ENCODE measurements around the gene KBTBD4. TPM values are rescaled to one million over a fixed set of nuclear protein-coding genes. Genes with fewer than 3 reads are reported as not detected.
A peak's percentile ranks its signal among the peaks of the same experiment; 100 is the strongest.

The KBTBD4 gene
- total and polyA plus RNA-seq, 2 of the 13 experiments (the other 11 are each of a cell fraction or from before 2014, with no cell fraction given): 8.5 to 12.8 TPM

- TF ChIP-seq HNF4G (IDR thresholded peaks at IDR 0.05; ENCODE audit: borderline replicate concordance, low read depth, low read length): no peak
- no peak for TF ChIP-seq HNF4G (CRISPR knock-in tag; IDR thresholded peaks at IDR 0.05; ENCODE audit: borderline replicate concordance, low read depth)
- 0 out of 2 replicates have a peak, but pooled peaks have one; percentile 65 for TF ChIP-seq MAF1 (CRISPR knock-in tag; IDR thresholded peaks at IDR 0.05; ENCODE audit: borderline replicate concordance)
- no peak for TF ChIP-seq ZNF34 (CRISPR knock-in tag; IDR thresholded peaks at IDR 0.05; ENCODE audit: borderline replicate concordance)
- peak; percentile 49; the same call in 1 of the 2 replicates for TF ChIP-seq ZNF232 (CRISPR knock-in tag; IDR thresholded peaks at IDR 0.05; ENCODE audit: borderline replicate concordance)
- no peak for TF ChIP-seq GPBP1L1 (CRISPR knock-in tag; IDR thresholded peaks at IDR 0.05)
- no peak for TF ChIP-seq ARID3A (IDR thresholded peaks at IDR 0.05; ENCODE audit: low read depth, low read length)
- no peak for TF ChIP-seq RFXANK (CRISPR knock-in tag; IDR thresholded peaks at IDR 0.05)
- TF ChIP-seq SIX1 (CRISPR knock-in tag; IDR thresholded peaks at IDR 0.05; ENCODE audit: borderline replicate concordance): no peak
- no peak for TF ChIP-seq FOXK2 (IDR thresholded peaks at IDR 0.05)
- TF ChIP-seq JDP2 (CRISPR knock-in tag; IDR thresholded peaks at IDR 0.05; ENCODE audit: borderline replicate concordance): no peak
- TF ChIP-seq GLMP (CRISPR knock-in tag; IDR thresholded peaks at IDR 0.05; ENCODE audit: borderline replicate concordance): no peak
- TF ChIP-seq DPF2 (CRISPR knock-in tag; IDR thresholded peaks at IDR 0.05; ENCODE audit: borderline replicate concordance, low read depth): no peak
- no peak for TF ChIP-seq SIX4 (CRISPR knock-in tag; IDR thresholded peaks at IDR 0.05)
- peak; percentile 49; the same call in 1 of the 2 replicates for TF ChIP-seq ZNF784 (CRISPR knock-in tag; IDR thresholded peaks at IDR 0.05; ENCODE audit: borderline replicate concordance)
- TF ChIP-seq JUND (CRISPR knock-in tag; IDR thresholded peaks at IDR 0.05): no peak
- no peak for TF ChIP-seq POLR2AphosphoS2 (IDR thresholded peaks at IDR 0.05; ENCODE audit: low read depth, low read length)
- TF ChIP-seq PRDM10 (CRISPR knock-in tag; IDR thresholded peaks at IDR 0.05; ENCODE audit: low read depth): no peak
- no peak; the same call in 1 of the 2 replicates for TF ChIP-seq ZNF747 (CRISPR knock-in tag; IDR thresholded peaks at IDR 0.05; ENCODE audit: borderline replicate concordance)
- no peak for TF ChIP-seq SRSF9 (IDR thresholded peaks at IDR 0.05; ENCODE audit: borderline replicate concordance, insufficient read depth, low read depth, low read length, poor library complexity, severe bottlenecking)
Measured at GRCh38 chr11:47565340-47566148, 13.2 kb downstream of the KBTBD4 start, which contains the start of gene PTPMT1 (continued).
